Kidney capillary endothelial cell (primary cell): ENCODE data around the gene NRSN2.
A peak's percentile ranks its signal among the peaks of the same experiment; 100 is the strongest.
"Not testable (repeated sequence)": the region's sequence is repeated elsewhere in the genome, so short reads cannot be mapped to it uniquely, and the experiment has no call there.

Experiments
- DNase-seq: peaks from one replicate; pipeline ENCODE4 v3.0.0-alpha.2; 2018; ENCODE audit warnings: low spot score

NRSN2 gene

DNA sequence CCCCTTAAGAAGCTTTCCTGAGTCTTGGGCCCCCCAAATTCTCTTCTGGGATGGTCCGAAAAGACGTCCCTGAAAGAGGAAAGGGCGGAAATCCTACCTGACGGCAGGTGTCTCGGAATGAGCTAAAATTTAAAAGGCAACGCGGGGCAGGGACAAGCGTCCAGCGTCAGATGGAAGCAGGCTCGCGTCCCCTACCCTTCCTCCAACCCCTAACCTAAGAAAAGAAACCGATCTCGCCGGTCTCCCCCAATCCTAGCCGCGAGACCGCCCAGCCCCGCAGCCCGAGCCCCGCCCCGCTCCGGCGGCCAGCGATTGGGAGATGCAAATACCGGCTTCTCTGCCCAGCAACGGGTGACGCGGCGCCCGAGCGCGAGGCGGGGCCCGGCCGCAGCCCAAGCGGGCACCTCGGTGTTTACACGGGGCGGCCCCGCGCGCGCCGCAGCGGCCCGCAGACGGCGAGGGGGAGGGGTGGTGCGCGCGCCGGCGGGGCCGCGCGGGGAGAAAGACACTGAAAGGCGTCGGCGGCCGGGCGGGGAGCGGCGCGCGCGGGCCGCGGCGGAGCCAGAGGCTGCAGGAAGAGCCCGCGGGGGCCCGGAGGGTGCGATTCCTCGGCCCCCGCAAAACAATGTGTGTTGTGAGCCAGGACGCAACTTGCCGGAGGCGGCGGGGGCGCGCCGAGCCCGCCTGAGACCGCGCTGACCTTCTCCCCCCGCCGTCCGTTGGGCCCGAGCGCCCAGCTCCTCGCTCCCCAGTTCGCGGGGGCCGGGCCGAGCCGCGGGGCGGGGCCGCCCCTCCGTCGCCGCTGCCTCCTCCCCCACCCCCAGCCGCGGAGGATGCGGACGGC lies 21.6 kb upstream of the NRSN2 start, which contains the start of gene SOX12:
TSS of gene SOX12 (plus strand) at position 508 of the 844 bp plus-strand sequence. CDS start 373 bp downstream, outside the sequence.
- DNase-seq = peak; percentile 87

DNA sequence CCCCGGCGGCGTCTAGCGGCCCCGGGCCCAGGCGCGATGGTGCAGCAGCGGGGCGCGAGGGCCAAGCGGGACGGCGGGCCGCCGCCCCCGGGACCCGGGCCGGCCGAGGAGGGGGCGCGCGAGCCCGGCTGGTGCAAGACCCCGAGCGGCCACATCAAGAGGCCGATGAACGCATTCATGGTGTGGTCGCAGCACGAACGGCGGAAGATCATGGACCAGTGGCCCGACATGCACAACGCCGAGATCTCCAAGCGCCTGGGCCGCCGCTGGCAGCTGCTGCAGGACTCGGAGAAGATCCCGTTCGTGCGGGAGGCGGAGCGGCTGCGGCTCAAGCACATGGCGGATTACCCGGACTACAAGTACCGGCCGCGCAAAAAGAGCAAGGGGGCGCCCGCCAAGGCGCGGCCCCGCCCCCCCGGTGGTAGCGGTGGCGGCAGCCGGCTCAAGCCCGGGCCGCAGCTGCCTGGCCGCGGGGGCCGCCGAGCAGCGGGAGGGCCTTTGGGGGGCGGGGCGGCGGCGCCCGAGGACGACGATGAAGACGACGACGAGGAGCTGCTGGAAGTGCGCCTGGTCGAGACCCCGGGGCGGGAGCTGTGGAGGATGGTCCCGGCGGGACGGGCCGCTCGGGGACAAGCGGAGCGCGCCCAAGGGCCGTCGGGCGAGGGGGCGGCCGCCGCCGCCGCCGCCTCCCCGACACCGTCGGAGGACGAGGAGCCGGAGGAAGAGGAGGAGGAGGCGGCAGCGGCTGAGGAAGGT lies 20.8 kb upstream of the NRSN2 start:
- peak; percentile 29 for DNase-seq

GRCh38 chr20:326645-327185 lies 20.2 kb upstream of the NRSN2 start:
- no peak for DNase-seq

DNA sequence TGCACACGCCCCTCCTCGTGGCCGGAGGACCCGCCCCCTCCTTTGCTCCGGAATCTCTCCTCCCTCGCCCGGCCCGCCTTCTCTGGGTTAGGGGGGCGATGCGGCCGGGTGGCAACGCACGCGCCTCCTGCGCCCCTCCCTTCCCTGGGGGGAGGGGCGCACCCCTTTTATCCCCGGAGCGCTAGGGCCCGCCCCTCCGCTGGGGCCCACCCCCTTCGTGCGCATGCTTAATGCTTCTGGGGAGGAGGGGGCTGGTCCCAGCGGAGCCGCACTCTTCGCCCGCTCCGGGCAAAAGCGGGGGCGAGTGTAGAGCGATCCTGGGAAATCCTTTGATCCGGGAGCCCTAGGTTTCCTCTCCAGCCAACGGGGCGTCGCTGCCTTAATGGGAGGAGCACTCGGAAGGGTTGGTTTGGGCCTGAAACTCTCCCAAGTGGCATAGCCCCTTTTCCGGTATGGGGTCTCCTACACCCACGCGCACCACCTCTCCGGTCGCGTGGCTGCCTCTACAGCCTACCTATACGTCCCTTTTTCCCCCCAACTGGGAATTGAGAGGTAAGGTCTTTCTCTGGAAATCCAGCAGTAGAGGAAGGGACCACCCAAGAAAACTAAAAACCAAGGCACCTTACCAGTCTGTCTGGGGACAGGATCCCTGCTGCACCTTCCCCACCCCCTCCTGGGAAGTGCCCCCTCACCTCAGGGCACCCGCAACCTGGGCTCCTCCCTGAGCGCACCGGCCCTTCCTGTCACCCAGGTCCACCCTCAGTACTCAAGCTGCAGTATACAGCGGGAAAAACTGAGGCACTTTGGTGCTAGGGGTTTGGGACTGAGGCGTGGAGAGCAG lies 19.5 kb upstream of the NRSN2 start:
- DNase-seq = peak; percentile 33

- no peak for DNase-seq
These were observed 18.6 kb upstream of the NRSN2 start for GRCh38 chr20:328027-328974.

DNA sequence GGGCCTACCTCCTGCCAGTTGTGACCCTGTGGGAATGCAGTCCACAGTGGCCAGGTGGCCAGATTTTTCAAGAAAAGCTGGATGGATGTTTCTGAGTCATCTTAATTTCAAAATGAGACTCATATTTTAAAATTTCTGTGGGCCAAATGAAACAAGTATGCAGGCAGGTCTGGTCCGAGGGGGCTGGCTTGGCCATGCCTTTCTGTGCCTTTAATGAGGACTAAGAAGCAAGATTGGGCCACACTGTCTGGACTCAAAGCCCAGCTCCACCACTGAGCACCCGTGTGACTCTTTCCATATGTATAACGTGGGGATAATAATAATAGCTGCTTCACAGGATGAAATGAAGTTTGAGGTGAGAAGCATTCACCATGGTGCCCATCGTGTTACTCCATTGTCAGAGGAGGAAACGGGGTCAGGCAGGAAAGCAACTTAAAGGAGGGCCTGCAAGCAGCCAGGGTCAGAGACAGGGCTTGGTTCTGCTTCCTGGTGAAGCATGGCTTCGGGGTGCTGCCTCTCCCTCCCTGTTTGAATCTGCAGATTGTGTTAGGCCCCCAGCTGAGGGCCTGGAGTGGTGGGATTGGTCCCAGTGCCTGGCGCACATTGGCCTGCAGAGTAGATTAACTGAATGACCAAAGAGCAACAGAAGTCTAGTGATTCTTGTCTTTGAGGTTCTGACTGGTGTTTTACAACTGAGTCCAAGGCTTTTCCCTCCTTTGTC lies 17.8 kb upstream of the NRSN2 start:
- DNase-seq = no peak

DNA sequence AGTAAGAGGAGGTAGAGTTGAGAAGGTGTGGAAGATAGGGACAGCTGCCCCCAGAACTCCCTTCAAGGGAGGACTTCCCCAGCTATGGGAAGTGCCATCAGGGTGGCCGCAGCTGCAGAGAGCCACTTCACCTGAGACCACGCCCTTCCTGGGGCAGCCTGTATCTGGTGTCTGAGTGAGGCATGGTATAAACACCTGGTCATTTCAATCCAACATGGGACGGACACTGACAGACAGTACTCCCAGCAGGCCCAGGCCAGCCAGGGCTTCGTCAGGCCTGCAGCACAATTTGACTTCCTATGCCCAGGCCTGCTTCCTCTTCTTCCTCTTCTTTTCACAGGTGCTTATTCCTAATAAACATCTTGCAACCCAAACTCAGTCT lies 17.1 kb upstream of the NRSN2 start:
- DNase-seq = no peak

DNA sequence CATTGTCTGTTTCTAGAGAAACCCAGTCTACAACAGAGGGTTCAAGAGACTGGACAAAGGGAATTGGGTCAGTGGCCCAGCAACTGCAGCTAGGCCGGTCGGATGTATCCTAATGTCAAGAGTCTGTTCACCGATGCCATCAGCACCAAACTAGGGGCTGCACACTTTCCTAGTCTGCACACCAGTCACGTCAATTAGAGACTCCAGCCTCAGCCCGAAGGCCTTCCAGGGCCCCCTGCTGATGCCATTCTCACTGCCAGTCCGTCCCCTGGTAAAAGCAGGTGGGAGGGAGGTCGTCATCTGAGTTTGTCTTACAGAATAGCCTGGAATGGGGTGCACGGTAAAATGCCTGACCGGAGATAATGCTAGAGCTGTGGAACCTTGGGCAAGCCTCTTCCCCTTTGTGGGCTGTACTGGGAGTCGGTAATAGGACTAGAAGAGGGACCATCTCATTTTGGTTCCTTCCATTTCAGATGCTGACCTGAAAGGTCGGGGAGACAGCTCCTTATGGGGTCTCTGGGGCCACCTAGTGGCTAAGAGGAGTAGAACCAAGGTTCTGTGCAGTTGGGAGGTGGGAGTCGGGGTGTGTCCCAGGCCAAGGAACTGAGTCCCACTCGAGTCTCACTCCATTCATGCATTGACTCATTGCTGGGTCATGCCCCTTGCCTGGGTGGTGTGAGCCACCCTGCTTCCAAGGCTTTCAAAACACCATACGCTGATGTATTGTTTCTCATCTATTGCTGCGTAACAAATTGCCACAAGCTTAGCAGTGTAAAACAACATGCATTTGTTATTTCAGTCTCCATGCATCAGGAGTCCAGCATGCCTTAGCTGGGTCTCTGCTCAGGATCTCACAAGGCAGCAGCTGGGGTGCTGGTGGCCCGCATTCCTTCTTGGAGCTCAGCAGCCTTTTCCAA lies 16.4 kb upstream of the NRSN2 start:
- DNase-seq = peak; percentile 71

- DNase-seq = no peak
These were observed 12.3 kb upstream of the NRSN2 start for GRCh38 chr20:334578-334977.

DNA sequence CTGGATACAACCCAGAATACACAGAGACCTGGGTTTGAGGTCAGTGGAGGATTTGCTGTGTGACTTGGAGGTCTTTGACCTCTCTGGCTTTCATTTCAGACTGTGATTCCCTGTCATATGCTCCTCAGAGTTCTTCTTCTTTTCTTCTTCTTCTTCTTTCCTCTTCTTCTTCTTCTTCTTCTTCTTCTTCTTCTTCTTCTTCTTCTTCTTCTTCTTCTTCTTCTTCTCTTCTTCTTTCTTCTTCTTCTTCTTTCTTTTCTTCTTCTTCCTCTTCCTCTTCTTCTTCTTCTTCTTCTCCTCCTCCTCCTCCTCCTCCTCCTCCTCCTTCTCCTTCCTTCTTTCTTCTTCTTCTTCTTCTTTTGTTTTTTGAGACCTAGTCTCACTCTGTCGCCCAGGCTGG lies 10.9 kb upstream of the NRSN2 start:
- not testable (repeated sequence) for DNase-seq

DNA sequence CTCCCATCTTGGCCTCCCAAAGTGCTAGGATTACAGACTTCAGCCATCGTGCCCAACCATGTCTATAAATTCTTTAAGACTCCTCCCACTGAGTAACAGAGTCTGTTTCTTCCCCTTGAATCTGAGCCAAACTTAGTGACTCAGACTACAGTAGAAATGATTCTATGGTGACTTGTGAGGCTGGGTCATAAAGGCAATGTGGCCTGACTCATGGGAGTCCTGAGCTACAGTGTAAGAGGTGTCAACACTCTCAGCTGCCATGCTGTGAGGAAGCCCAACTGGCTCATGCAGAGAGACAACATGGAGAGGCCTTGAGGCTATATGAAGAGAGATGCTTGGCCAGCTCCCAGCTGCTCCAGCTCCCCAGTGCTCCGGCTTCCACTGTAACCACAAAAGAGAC lies 5.2 kb upstream of the NRSN2 start:
- DNase-seq = peak; percentile 69

- DNase-seq = no peak
These were observed 3.8 kb upstream of the NRSN2 start for GRCh38 chr20:343107-343506.

DNA sequence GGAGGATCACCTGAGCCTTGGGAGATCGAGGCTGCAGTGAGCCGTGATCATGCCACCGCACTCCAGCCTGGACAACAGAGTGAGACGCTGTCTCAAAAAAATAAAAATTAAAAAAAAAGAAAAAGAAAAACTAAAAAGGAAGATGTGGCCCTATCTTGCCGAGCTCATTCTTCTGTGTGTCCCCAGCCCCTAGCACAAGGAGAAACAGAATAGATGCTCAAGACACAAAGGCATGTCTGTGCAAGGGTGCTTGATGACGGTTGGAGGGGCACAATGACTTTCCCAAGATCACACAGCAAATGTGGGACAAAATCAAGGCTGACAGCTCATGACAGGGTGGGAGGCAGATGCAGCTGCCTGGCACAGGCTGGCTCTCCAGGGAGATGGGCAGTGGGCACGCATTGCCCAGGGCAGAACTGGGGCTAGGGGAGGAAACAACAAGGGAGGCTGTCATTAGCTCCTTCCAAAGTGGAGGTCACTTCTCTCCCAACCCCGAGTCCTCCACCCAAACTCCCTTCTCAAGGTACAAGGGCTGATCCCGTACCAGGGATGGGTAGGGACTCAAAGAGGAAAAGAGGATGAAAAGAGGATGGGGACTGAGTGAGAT lies 775 bp upstream of the NRSN2 start:
- no peak for DNase-seq

DNA sequence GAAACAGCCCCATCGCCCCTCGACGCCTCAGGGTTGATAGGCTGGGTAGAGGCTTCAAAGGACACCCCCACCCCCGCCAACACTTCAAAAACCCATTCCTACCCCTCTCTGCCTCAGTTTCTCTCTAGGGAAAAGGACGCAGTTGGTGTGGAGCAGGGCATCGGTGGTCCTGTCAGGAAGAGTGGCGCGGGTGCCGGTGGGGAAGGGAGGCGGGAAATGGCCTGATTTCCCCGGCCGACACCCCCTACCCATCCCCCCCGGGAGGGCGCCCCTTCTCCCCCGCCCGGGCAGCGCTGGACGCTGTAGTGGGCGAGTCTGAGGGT lies 367 bp downstream of the NRSN2 start:
- no peak for DNase-seq

GRCh38 chr20:347640-348484 lies 951 bp downstream of the NRSN2 start:
- peak; percentile 72 for DNase-seq

DNA sequence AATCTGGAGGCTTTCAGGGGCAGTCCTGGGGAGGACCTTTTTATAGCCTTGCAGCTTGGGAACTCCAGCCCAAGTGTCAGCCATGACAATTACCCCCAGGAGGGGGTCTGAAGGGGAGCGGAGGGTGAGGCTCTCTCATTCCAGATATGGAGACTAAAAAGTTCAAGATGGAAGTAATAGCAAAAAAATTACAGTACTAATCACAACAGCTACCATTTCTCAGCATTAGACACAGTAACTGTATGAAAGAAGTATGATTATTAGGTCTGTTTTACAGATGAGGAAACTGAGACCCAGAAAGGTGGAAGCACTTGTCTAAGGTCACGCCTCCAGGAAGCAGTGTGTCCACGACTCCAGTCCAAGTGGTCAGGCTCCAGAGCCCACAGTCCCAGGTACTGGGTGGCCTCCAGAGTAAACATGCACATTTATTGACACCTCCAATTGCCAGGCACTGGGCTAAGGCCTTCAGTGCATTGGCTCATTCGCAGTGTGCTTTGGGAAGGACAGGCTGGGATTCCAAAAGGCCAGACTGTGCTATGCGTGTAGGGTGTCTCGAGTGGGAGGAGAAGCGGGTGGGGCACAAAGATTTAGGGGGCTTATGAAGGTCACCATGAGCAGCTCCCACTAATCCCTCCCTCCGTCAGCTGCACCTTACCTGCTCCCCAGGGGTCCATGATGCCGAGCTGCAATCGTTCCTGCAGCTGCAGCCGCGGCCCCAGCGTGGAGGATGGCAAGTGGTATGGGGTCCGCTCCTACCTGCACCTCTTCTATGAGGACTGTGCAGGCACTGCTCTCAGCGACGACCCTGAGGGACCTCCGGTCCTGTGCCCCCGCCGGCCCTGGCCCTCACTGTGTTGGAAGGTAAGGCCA lies 2.3 kb downstream of the NRSN2 start:
- no peak for DNase-seq

- DNase-seq = no peak
These were observed 6.3 kb downstream of the NRSN2 start for GRCh38 chr20:353166-353565.
